GM23338 (cell line): ENCODE data around the gene SCNN1B. TPM values are rescaled to one million over a fixed set of nuclear protein-coding genes. Genes with fewer than 3 reads are reported as not detected.

ENCODE experiments used
- ATAC-seq: fragments of 200-7000 bp; cut with Tn5 transposase; 3 replicates; pipeline ENCODE4 v1.9.1; 2020
- DNase-seq: peaks from one replicate; pipeline ENCODE4 v3.0.0-alpha.2; 2015; ENCODE audit warnings: low spot score
- H2AFZ ChIP-seq: fragments of 200-600 bp; sonication (generic); 2 replicates; pipeline ENCODE4 v1.8.0; 2016; ENCODE audit warnings: antibody characterized with exemption, mild to moderate bottlenecking, moderate library complexity
- H3F3A ChIP-seq: fragments of 200-600 bp; sonication (generic); replicated peaks from 2 replicates; pipeline ENCODE4 v1.8.0; 2017; ENCODE audit warnings: antibody characterized with exemption, mixed run types, low read depth
- H3K27ac ChIP-seq: fragments of 200-600 bp; sonication (generic); 2 replicates; pipeline ENCODE4 v1.6.1; 2016; ENCODE audit warnings: low read depth
- H3K27me3 ChIP-seq: fragments of 200-600 bp; sonication (generic); 2 replicates; pipeline ENCODE4 v1.8.0; 2016; ENCODE audit warnings: mild to moderate bottlenecking, mixed run types, moderate library complexity; ENCODE audit not compliant: insufficient read depth
- H3K36me3 ChIP-seq: fragments of 200-600 bp; sonication (generic); 2 replicates; pipeline ENCODE4 v1.8.0; 2016; ENCODE audit warnings: mild to moderate bottlenecking; ENCODE audit not compliant: insufficient read depth
- H3K4me1 ChIP-seq: fragments of 200-600 bp; sonication (generic); 2 replicates; pipeline ENCODE4 v1.8.0; 2016; ENCODE audit warnings: mild to moderate bottlenecking, moderate library complexity; ENCODE audit not compliant: insufficient read depth
- H3K4me2 ChIP-seq: fragments of 200-600 bp; sonication (generic); 2 replicates; pipeline ENCODE4 v1.7.1; 2017; ENCODE audit warnings: mixed run types
- H3K4me3 ChIP-seq: fragments of 200-600 bp; sonication (generic); 2 replicates; pipeline ENCODE4 v1.6.1; 2016; ENCODE audit warnings: mixed run types
- H3K79me2 ChIP-seq: fragments of 200-600 bp; sonication (generic); replicated peaks from 2 replicates; pipeline ENCODE4 v1.8.0; 2017; ENCODE audit warnings: mild to moderate bottlenecking; ENCODE audit not compliant: insufficient read depth
- H3K9me2 ChIP-seq: fragments of 200-600 bp; sonication (generic); 2 replicates; pipeline ENCODE4 v1.8.0; 2017; ENCODE audit not compliant: insufficient read depth
- H4K20me1 ChIP-seq: fragments of 200-600 bp; sonication (generic); replicated peaks from 2 replicates; pipeline ENCODE4 v1.8.0; 2017; ENCODE audit warnings: mild to moderate bottlenecking; ENCODE audit not compliant: insufficient read depth
- H3K27ac Mint-ChIP-seq: 2 replicates; pipeline ENCODE4 v1.8.0; 2020; ENCODE audit warnings: inconsistent platforms, mild to moderate bottlenecking, moderate library complexity, mixed read lengths
- H3K27me3 Mint-ChIP-seq: 3 replicates; pipeline ENCODE4 v1.8.0; 2022; ENCODE audit warnings: low read depth, mild to moderate bottlenecking, moderate library complexity, mixed read lengths, inconsistent platforms; ENCODE audit not compliant: insufficient read depth, poor library complexity
- H3K36me3 Mint-ChIP-seq: 3 replicates; pipeline ENCODE4 v1.8.0; 2021; ENCODE audit warnings: low read depth, mild to moderate bottlenecking, inconsistent platforms, moderate library complexity, mixed read lengths
- H3K4me1 Mint-ChIP-seq: 3 replicates; pipeline ENCODE4 v1.8.0; 2020; ENCODE audit warnings: mild to moderate bottlenecking, inconsistent platforms, mixed read lengths
- H3K4me3 Mint-ChIP-seq: 3 replicates; pipeline ENCODE4 v1.8.0; 2021; ENCODE audit warnings: moderate library complexity, mild to moderate bottlenecking, inconsistent platforms, mixed read lengths
- H3K9me3 Mint-ChIP-seq: 3 replicates; pipeline ENCODE4 v1.8.0; 2020; ENCODE audit warnings: moderate library complexity, mild to moderate bottlenecking, inconsistent platforms, mixed read lengths
- ETS1 ChIP-seq: IDR thresholded peaks from 2 replicates; pipeline ENCODE4 v1.6.1; 2016; ENCODE audit warnings: antibody characterized with exemption
- EZH2 ChIP-seq: fragments of 200-600 bp; sonication (generic); IDR thresholded peaks from one replicate; pipeline ENCODE4 v1.8.0; 2017; ENCODE audit warnings: antibody characterized with exemption, mild to moderate bottlenecking, low read depth; ENCODE audit not compliant: unreplicated experiment
- EZH2phosphoT487 ChIP-seq: fragments of 200-600 bp; sonication (generic); IDR thresholded peaks from one replicate; pipeline ENCODE4 v1.8.1; 2018; ENCODE audit warnings: antibody characterized with exemption; ENCODE audit not compliant: unreplicated experiment
- POLR2AphosphoS5 ChIP-seq: IDR thresholded peaks from 2 replicates; pipeline ENCODE4 v1.6.1; 2016; ENCODE audit warnings: antibody characterized with exemption, low read depth
- ZNF331 ChIP-seq: fragments of 250-450 bp; sonication (Bioruptor Pico); IDR thresholded peaks from 2 replicates; pipeline ENCODE4 v1.5.0; 2020; ENCODE audit warnings: low read depth, mild to moderate bottlenecking, moderate library complexity
- ZNF462 ChIP-seq: fragments of 250-450 bp; sonication (Bioruptor Pico); IDR thresholded peaks from 2 replicates; pipeline ENCODE4 v1.5.0; 2020; ENCODE audit warnings: mild to moderate bottlenecking, moderate library complexity
- polyA plus RNA-seq: library from polyadenylated mRNA; unstranded; fragments of >200 nt; fragmentation: Nextera tagmentation; extraction: Ambion mirVana; gene quantifications from 2 replicates; pipeline ENCODE4 v1.2.1, GENCODE V29; 2016
- total RNA-seq: library from RNA; depleted of rRNA; stranded (reverse); fragments of >200 nt; shearing (Covaris generic); gene quantifications from 2 replicates; pipeline ENCODE4 v1.2.3, GENCODE V29; 2014

SCNN1B gene
- total and polyA plus RNA-seq, 2 experiments from 2014 or later: 0.78 to 1.1 TPM

GRCh38 chr16:23293016-23293415, 9.1 kb upstream of the SCNN1B start (continued):
- no peak for TF ChIP-seq ZNF462 (CRISPR knock-in tag)

- H3K4me2 ChIP-seq: no peak overlapping the region
- Mint-ChIP-seq H3K4me1 (no peaks in the 10 kb centered on the region), H3K9me3 (no peaks in the 10 kb centered on the region; the same call in 1 of the 3 replicates), H3K27ac (no peak overlapping the region), H3K4me3 (no peak overlapping the region), H3K27me3 (peaks cover 5% of the 10 kb centered on the region), H3K36me3 (no peaks in the 10 kb centered on the region)
- H3K36me3 ChIP-seq: no peaks in the 10 kb centered on the region
- no peak for DNase-seq
- H3K27ac ChIP-seq: no peak overlapping the region
- H3K27me3 ChIP-seq: no peaks in the 10 kb centered on the region
- peaks cover 7% of the 10 kb centered on the region for H3K9me2 ChIP-seq
- no peaks in the 10 kb centered on the region for H3K79me2 ChIP-seq
- H3F3A ChIP-seq: no peaks in the 10 kb centered on the region
- TF ChIP-seq ZNF331 (CRISPR knock-in tag) (no peak), EZH2phosphoT487 (no peak), EZH2 (no peak), ETS1 (no peak), POLR2AphosphoS5 (no peak)
- H3K4me1 ChIP-seq: no peaks in the 10 kb centered on the region
- no peak overlapping the region for H2AFZ ChIP-seq
- no peaks in the 10 kb centered on the region for H4K20me1 ChIP-seq
- ATAC-seq: no peak
- H3K4me3 ChIP-seq: no peak overlapping the region
These were observed 7.8 kb upstream of the SCNN1B start for GRCh38 chr16:23294260-23294659.
